Breast epithelium (tissue), 3 donors: Measurements from ENCODE around the gene TRIM15.

Source experiments
- POLR2A ChIP-seq: fragments of 450-650 bp; IDR thresholded peaks from one replicate; pipeline ENCODE4 v1.6.1; 2016; ENCODE audit warnings: antibody characterized with exemption, mild to moderate bottlenecking, moderate library complexity
- TF ChIP-seq, protein P1 (sequence below), 3 donors: fragments of 450-650 bp; IDR thresholded peaks; one replicate each; pipeline ENCODE4 v1.5.1; 2016 to 2017; ENCODE audit warnings: antibody characterized with exemption in 3 of 3, mild to moderate bottlenecking in 3 of 3, moderate library complexity in 3 of 3

DNA sequence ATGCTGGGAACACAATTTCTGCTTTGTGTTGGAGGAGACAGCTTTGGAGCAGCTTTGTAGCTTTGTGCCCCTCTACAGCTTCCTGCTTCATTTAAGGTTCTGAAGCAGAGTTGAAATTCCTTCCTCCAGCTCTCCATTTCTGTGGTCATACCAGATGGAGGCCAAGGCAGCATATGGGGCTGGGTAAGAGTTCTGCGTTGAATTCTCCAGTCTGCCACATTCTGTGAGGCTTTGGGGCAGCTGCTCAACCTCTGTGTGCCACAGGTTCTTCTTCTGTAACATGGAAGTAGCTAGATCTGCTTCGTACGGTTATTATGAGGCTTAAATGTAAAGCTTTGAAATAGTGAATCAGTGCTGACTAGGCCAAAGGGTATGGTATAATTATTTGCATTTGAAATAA is 52.8 kb downstream of the TRIM15 start:
- TF ChIP-seq POLR2A: no peak
- TF ChIP-seq, protein P1, sequence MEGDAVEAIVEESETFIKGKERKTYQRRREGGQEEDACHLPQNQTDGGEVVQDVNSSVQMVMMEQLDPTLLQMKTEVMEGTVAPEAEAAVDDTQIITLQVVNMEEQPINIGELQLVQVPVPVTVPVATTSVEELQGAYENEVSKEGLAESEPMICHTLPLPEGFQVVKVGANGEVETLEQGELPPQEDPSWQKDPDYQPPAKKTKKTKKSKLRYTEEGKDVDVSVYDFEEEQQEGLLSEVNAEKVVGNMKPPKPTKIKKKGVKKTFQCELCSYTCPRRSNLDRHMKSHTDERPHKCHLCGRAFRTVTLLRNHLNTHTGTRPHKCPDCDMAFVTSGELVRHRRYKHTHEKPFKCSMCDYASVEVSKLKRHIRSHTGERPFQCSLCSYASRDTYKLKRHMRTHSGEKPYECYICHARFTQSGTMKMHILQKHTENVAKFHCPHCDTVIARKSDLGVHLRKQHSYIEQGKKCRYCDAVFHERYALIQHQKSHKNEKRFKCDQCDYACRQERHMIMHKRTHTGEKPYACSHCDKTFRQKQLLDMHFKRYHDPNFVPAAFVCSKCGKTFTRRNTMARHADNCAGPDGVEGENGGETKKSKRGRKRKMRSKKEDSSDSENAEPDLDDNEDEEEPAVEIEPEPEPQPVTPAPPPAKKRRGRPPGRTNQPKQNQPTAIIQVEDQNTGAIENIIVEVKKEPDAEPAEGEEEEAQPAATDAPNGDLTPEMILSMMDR (IDR thresholded peaks at IDR 0.05): no peak
